ENCODE data around the gene TRIM47. TPM values are rescaled to one million over a fixed set of nuclear protein-coding genes. Genes with fewer than 3 reads are reported as not detected.

The TRIM47 gene
- total and polyA plus RNA-seq, 2 of the 13 experiments (the other 11 are each of a cell fraction or from before 2014, with no cell fraction given) = 33.5 to 82.0 TPM

DNA sequence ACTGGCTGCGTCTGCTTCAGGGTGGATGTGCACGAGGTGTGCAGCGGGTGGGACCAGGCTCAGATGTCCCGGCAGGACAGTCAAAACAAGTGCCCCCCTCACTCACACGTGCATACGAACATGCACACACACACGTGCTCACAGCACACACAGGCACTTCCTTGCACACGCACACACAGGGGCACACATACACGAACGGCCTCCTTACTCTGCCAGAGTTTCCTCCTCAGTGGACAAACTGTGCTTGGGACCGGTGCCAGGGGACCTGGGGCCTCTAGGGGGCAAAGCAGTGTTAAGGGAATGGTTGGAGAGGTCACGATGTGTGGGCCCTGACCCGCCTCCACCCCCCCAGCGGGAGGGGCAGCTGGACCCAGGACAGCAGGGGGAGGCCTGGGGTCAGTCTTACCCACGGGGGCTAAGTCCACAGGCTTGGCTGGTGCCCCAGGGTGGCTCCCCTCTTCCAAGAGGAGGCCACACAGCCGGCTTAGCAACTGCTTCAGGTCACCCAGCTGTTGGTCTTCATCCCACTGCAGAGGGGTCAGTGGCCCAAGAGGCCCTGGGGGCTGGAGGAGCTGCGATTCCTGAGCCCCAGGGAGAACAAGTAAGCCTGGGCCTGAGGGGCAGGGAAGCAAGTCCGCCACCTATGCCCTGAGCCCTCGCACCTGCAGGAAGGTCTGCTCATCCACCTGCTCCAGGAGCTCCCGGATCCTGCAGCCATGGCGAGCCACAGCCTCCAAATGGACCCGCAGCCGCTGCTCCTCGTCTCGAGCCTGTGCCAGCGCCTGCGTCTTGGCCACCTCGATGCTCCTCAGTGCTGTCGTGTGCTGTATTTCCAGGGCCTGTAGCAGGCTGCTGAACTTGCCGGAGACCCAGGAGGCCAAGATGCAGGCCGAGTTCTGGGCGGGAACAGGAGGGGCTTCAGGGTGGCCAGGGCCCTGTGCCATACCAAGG is 13.5 kb upstream of the TRIM47 start (continued):
- TF ChIP-seq, protein P1, sequence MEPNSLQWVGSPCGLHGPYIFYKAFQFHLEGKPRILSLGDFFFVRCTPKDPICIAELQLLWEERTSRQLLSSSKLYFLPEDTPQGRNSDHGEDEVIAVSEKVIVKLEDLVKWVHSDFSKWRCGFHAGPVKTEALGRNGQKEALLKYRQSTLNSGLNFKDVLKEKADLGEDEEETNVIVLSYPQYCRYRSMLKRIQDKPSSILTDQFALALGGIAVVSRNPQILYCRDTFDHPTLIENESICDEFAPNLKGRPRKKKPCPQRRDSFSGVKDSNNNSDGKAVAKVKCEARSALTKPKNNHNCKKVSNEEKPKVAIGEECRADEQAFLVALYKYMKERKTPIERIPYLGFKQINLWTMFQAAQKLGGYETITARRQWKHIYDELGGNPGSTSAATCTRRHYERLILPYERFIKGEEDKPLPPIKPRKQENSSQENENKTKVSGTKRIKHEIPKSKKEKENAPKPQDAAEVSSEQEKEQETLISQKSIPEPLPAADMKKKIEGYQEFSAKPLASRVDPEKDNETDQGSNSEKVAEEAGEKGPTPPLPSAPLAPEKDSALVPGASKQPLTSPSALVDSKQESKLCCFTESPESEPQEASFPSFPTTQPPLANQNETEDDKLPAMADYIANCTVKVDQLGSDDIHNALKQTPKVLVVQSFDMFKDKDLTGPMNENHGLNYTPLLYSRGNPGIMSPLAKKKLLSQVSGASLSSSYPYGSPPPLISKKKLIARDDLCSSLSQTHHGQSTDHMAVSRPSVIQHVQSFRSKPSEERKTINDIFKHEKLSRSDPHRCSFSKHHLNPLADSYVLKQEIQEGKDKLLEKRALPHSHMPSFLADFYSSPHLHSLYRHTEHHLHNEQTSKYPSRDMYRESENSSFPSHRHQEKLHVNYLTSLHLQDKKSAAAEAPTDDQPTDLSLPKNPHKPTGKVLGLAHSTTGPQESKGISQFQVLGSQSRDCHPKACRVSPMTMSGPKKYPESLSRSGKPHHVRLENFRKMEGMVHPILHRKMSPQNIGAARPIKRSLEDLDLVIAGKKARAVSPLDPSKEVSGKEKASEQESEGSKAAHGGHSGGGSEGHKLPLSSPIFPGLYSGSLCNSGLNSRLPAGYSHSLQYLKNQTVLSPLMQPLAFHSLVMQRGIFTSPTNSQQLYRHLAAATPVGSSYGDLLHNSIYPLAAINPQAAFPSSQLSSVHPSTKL (CRISPR knock-in tag; IDR thresholded peaks at IDR 0.05) = peak; percentile 67; the same call in 1 of the 2 replicates
- TF ChIP-seq, protein P2, sequence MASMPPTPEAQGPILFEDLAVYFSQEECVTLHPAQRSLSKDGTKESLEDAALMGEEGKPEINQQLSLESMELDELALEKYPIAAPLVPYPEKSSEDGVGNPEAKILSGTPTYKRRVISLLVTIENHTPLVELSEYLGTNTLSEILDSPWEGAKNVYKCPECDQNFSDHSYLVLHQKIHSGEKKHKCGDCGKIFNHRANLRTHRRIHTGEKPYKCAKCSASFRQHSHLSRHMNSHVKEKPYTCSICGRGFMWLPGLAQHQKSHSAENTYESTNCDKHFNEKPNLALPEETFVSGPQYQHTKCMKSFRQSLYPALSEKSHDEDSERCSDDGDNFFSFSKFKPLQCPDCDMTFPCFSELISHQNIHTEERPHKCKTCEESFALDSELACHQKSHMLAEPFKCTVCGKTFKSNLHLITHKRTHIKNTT (CRISPR knock-in tag; IDR thresholded peaks at IDR 0.05) = no peak
- TF ChIP-seq HDAC6 (IDR thresholded peaks at IDR 0.05; ENCODE audit: low read depth, low read length) = no peak
- peak; percentile 9 for TF ChIP-seq POGZ (CRISPR knock-in tag; IDR thresholded peaks at IDR 0.05)
- TF ChIP-seq EP300 (IDR thresholded peaks at IDR 0.05; ENCODE audit: low read depth in 2 of 2, low read length in 2 of 2) = peak in 1 of 2 experiments; percentile 50; a peak in 1 of 4 replicates
- no peak; the same call in 1 of the 2 replicates for TF ChIP-seq EP300 (CRISPR knock-in tag; IDR thresholded peaks at IDR 0.05; ENCODE audit: borderline replicate concordance)
- no peak for TF ChIP-seq NR1H2 (CRISPR knock-in tag; IDR thresholded peaks at IDR 0.05; ENCODE audit: borderline replicate concordance, low read depth)
- no peak; the same call in 1 of the 2 replicates for TF ChIP-seq ZMAT3 (CRISPR knock-in tag; conservative IDR thresholded peaks at IDR 0.05)
- TF ChIP-seq DNMT1 (CRISPR knock-in tag; IDR thresholded peaks at IDR 0.05) = no peak
- peak; percentile 63 for TF ChIP-seq ZNF547 (CRISPR knock-in tag; IDR thresholded peaks at IDR 0.05)
- TF ChIP-seq SIN3B (IDR thresholded peaks at IDR 0.05; ENCODE audit: low read length) = no peak
- TF ChIP-seq GABPB1 (CRISPR knock-in tag; IDR thresholded peaks at IDR 0.05) = peak; percentile 59
- TF ChIP-seq ZNF569 (CRISPR knock-in tag; IDR thresholded peaks at IDR 0.05; ENCODE audit: borderline replicate concordance) = 0 out of 2 replicates have a peak, but pooled peaks have one; percentile 10
- TF ChIP-seq NR2F1 (CRISPR knock-in tag; IDR thresholded peaks at IDR 0.05) = peak; percentile 56 to 93; a peak in 3 of 4 replicates
- peak; percentile 58 for TF ChIP-seq ASH2L (IDR thresholded peaks at IDR 0.05; ENCODE audit: insufficient read length, low read depth, low read length)
- TF ChIP-seq, protein P3, sequence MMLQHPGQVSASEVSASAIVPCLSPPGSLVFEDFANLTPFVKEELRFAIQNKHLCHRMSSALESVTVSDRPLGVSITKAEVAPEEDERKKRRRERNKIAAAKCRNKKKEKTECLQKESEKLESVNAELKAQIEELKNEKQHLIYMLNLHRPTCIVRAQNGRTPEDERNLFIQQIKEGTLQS (CRISPR knock-in tag; IDR thresholded peaks at IDR 0.05) = no peak
- TF ChIP-seq SP4 (CRISPR knock-in tag; IDR thresholded peaks at IDR 0.05) = no peak; the same call in none of the 2 replicates
- peak; percentile 63; the same call in 1 of the 2 replicates for TF ChIP-seq GATAD1 (CRISPR knock-in tag; IDR thresholded peaks at IDR 0.05)
- TF ChIP-seq CBFB (CRISPR knock-in tag; IDR thresholded peaks at IDR 0.05) = no peak
- TF ChIP-seq, protein P4, sequence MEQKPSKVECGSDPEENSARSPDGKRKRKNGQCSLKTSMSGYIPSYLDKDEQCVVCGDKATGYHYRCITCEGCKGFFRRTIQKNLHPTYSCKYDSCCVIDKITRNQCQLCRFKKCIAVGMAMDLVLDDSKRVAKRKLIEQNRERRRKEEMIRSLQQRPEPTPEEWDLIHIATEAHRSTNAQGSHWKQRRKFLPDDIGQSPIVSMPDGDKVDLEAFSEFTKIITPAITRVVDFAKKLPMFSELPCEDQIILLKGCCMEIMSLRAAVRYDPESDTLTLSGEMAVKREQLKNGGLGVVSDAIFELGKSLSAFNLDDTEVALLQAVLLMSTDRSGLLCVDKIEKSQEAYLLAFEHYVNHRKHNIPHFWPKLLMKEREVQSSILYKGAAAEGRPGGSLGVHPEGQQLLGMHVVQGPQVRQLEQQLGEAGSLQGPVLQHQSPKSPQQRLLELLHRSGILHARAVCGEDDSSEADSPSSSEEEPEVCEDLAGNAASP (CRISPR knock-in tag; IDR thresholded peaks at IDR 0.05; ENCODE audit: borderline replicate concordance) = peak; percentile 67; the same call in 1 of the 2 replicates
- TF ChIP-seq FOSL2 (CRISPR knock-in tag; IDR thresholded peaks at IDR 0.05) = peak; percentile 12
- TF ChIP-seq IKZF1 (IDR thresholded peaks at IDR 0.05) = no peak
- no peak for TF ChIP-seq ELF4 (CRISPR knock-in tag; IDR thresholded peaks at IDR 0.05; ENCODE audit: borderline replicate concordance)

All from HepG2 (cell line).